Suppressor macrophage (primary cell): ENCODE results near the gene CERS6.

ENCODE experiments used
- DNase-seq, 4 experiments: peaks; one replicate each; pipeline ENCODE4 v3.0.0-alpha.2; 2020 to 2022

CERS6 gene

DNA sequence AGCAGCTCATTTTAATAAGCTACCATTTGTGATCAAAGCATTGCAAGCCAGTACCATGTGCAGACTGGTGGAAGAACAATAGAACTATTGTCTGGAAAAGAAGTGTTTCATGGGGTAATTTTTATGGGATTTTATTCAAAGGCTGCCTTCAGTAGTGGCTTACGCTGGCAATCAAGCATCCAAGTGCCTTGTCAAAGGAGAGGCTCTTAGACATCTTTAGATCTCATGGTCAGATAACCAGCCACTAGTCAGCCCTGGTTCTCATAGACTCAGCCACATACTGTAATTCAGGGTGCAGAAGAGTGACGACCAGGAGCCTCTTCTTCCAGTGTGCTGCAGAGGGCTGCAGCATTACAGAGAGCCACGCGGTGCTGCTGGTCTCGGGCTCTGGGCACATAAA lies 247.9 kb downstream of the CERS6 start:
- no peak for DNase-seq

DNA sequence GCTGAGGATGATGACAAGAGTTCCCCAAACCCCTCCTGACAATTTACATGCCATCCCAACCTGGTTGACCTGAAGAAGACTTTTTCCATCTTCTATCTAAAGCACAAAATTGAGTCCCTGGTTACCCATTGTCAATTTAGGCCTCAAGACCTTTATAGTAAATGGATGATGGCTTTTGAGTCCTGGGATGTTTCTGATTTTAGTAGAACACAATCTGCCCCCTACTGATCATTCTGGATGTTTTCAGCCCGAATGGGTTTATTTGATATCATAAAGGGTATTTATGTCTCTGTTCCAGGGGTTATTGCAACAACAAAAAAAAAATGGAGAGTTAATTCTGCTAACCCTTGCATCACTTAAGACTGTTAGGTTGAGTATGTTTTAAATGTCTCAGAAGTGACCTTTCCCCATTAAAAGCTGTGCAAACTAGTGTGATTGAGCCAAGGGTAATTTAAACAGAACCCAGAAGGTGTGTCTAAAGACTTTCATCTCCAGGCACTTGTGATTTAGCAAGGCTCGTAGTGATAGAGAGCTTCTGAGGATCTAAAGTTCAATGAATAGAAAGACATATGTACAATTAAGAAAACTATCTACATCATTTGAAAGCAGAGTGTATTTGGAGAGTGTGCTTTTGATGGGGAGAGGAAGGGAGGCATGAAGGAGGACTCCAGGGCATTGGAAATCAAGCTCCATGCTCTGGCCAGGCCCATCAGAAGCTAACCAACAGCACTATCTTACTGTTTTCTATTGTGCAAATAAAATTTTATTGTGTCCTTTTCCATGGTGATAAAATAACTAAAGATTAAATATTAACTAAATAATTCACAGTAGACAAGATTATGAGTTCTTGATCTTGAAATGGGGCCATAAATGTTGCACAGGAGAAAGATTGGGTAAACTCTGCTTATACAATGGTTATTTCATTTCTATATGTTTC lies 249.7 kb downstream of the CERS6 start:
- peak in 3 of 4 experiments; percentile 10 to 48 (median 35) for DNase-seq

DNA sequence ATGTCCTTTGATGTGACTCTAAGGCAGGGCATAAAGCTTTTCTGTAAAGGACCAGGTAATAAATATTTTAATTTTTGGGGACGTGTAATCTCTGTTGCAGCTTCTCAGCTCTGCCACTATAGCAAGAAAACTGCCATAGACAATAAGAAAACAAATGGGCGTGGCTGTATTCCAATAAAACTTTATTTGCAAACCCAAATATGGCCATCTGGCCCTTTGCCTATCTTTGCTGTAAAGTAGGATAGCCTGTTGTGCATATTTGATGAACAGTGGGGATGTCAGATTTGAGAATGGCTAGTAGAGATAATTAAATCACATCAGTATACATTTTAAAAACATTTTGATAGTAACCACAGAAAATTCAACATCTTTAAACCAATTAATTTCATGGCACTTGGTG lies 250.7 kb downstream of the CERS6 start:
- no peak for DNase-seq

DNA sequence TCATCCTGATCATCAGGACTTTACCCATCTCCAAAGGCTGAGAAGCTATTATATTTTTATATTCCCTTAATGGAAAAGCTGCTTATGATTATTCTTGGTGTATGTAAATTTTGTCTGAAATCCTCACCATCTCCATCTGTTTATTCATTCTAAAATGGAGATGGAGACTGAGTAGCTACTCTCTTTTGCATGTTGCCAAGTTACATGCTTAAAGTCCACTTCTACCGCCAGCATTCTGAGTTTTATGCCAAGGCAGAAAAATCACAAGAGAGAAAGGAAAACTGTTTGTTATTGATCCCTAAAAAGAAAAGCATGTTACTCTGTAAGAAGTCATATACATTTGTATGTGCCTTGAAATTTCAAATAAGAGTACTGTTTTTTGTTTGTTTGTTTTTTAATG lies 252.0 kb downstream of the CERS6 start:
- DNase-seq = no peak

DNA sequence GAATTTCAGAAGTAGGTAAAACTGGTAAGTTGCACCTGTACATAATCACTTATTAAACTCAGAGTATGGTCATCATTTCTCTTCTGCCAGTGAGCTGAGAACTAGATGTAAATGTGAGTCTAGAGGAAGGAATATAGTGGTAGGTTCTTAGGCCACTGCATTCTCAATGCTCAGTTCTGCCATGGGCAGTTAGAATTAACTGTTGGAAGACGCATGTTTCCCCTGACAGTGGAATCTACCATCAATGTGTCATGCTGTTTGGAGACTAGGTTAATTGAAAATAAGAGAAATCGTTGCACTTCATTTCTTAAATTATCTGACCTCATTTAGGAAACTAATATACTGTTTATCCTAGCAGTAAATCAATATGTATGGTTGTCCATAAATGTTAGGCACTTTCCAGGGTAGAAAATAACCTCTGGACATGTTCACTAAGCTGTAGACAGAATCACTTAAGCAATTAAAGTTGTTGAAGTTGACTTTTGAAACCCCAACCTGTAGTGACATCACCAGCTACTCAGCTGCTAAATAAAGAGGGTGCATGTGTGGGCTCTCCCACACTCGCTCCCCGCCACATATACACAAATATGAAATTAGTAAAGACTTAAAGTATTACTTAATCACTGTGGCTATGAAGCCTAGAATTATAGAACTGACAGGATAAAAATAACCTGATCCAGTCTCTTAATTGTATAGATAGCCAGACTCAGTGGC lies 254.8 kb downstream of the CERS6 start:
- DNase-seq = peak; percentile 50 to 74 (median 72)

DNA sequence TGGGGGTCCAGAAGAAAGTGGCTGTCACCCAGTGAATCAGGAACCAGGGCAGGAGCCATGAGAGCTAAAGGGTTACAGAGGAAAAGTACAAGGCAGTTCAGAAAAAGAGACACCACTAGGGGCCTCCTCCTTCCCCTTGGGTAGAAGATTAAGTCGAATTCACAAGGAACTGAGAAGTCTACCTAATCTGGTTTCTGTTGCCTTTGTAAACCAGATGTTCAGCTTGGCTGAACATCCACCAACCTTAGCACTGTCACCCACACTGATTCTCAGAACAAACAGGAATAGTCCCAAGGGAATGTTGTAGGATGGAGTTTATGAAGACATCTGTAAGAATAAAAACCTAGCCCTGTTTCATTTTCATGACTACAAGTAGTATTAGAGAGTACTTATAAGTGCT lies 256.0 kb downstream of the CERS6 start:
- DNase-seq = peak in 3 of 4 experiments; percentile 11 to 29 (median 17)

DNA sequence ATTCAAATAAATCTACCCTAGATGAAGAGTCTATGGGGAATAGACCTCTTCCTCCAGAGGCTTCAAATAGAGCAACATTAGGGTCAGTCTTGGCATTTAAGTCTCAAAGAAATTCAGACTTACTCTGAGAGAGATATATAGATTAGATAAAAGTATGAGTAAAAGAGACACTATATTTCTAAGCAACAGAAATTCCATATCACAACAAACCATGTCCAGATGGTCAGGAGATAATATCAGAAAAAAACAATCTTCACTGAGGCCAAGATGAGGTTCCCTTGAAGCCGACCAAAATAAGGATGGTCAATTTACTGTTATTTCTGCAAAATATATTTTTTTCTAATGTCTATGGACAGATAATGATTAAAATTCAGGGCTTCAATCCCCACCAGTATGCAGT lies 257.3 kb downstream of the CERS6 start:
- no peak for DNase-seq

DNA sequence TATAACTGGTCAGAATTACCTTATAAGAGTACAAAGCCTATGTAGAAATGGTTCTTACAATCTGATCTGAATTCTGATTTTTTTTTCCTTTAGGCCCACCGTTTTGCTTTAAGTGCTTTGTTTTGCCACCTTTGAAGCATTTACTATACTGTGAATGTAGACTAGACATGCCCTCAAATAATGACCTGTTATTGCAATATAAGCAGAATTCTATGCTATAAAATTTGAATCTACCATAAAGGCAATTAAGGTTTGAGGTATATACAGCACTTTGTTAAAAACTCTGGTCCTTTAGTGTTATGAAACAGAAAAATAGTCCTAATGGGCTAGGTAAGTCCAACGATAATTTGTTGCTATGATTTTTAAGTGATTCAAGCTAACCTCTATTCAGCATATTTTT lies 259.8 kb downstream of the CERS6 start:
- DNase-seq = no peak

DNA sequence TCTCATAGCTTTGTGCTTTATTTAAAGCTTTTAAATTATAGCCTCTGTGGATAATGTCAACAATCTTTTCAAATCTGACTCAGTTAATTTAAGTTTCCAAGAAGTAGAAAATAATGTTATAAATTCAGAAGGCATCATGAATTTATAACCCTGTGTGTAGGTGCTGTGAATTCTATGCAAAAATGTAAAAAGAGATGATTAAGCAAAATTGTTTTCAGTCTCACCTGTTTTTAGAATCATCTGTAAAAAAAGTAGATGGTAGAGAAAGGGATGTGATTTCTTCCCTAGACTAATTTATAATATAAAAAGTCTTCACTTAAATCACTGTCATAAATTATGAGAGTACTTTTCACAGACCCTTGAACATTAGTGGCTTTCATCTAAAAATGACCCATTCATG lies 260.8 kb downstream of the CERS6 start:
- no peak for DNase-seq

DNA sequence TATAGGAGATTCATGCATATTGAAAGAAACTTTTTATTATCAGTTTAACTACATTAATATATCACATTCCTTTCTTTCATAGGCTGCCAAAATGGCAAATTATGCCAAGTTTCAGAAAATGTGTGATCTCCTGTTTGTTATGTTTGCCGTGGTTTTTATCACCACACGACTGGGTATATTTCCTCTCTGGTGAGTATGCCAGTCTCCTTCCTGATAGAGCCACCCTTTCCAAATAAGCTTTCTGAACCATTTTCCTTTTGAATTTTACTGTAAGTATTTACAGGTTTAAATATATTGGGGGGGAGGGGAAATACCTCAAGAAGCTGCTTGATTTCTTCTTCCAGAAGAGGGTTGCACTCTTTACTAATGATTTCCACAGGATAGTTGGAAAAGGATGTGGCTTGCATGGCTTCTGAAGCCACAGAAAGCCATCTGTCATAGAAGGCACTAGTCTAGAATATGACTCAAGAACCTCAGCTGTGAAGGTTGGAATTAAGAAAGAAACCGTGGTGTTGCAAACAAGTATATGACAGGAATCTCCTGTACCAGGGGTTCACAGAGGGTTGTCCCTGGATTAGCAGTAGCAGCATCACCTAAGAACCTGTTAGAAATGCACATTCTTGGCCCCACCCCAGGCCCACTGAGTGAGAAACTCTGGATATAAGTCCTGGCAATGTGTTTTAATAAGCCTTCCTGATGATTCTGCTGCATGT lies 261.9 kb downstream of the CERS6 start:
- no peak for DNase-seq

DNA sequence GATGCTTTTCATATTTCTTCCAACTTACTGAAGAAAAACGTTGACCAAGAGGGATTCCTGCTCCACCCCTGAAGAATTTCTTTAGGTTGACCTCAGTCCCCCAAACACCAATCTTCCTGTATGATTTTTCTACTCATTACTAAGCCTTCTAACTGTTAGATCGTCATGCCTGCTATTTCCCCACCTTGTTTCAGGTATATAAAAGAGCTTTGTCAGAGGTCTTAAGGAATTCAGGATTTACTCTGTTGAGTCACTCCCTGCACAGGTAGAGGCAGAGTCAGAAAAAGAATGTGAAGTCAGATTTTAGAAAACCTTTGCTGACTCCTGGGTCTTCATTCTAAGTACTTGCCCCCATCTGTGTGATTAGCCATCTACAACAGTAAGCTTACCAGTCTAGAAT lies 262.6 kb downstream of the CERS6 start:
- no peak for DNase-seq

DNA sequence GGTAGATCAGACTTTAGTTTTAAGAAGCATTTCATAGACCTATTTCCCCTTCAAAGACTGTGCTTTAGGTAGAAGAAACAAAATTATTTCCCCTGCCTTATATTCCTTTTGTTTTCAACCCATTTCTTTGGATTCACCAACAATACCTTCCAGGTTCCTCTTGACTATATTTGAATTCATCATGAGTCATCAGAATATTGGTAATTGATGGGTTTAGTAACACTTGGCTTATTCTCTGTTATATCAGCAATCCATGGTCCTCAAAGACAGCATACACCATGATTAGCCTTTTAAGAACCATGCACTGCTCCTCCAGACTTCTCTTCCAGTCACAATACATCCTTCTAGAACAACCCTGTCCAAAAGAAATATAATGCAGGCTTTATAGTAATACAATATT lies 263.4 kb downstream of the CERS6 start:
- no peak for DNase-seq

DNA sequence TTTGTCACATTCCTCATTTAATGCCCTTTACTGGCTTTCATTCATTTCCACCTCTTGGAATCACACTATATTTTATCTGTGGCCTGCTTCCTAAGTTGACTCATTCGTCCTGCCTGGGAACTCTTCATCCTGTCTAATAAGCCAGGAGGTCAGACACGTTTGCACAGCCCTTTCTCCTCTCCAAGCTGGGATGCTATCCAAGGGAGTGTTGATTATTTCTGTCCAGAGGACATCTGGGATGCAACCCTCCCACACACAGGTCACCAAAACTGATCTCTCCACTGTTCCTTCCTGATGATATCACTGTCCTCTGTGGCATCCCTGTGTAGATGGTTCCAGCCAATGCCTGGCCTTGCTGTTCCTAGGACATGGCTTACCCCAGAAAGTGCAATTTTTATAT lies 266.5 kb downstream of the CERS6 start:
- DNase-seq = no peak

DNA sequence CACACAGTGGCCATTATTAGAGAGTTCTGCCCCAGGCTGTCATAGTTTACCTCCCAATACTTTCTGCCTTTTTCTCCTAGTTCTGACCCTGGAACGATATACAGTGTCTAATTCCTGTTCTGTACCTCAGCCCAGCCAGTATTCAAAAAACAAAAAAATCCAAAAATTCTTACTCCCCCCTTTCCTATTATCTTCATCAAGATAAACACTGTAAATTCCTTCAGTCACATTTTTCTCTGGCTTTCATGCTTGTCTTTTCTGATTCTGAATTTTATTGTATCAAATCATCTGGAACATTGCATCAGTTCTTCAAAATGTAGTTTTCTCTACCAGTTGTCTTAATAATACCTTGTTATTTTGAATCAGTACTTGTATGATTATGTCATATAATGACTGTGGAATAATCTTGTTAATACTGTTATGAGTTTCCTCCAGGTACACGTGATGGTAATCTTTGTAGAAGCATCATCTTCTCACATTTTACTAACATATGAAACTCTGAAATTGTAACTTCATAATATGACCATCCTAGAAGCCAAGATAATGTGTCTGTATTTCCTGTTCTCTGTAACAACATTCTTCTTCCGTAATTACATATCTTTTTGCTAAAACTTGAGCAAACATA lies 267.3 kb downstream of the CERS6 start:
- DNase-seq = no peak

DNA sequence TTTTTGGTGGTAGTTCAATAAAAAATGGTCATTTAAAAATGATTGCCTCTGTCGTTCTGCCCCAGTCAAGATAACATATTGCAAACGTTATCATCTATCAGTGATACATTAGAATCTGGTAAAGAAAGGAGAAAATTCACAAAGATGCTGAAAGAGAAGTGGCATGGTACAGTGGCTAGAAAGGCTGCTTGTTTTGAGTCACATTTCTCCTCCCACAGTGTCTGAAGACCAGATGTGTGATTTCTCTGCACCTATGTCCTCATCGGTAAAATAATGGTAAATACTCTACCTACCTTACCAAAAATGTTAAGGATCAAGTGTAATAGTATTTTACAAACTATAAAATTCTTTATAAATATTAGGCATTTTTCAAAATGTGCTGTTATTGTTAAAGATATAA lies 270.3 kb downstream of the CERS6 start:
- no peak for DNase-seq

DNA sequence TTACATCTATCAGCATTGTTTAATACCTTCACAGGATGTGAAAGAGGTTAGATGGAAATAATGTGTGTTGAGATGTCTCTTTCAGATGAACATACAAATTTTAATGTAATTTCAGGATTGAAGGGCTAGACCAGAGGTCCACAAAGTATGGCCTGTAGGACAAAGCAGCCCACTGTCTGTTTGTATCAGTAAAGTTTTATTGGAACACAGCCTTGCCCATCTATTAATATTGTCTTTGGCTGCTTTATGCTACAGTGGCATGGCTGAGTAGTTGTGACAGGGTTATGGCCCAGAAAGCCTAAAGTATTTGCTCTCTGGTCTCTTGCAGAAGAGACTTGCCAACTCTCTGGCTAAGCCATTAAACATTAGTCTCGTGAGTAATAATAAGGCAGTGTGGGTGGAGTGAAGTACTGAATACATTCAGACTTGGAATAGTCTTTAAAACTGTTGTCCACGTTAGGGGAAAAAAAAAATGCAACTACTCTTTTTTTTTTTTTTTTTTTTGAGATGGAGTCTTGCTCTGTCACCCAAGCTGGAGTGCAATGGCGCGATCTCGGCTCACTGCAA lies 271.9 kb downstream of the CERS6 start:
- no peak for DNase-seq

DNA sequence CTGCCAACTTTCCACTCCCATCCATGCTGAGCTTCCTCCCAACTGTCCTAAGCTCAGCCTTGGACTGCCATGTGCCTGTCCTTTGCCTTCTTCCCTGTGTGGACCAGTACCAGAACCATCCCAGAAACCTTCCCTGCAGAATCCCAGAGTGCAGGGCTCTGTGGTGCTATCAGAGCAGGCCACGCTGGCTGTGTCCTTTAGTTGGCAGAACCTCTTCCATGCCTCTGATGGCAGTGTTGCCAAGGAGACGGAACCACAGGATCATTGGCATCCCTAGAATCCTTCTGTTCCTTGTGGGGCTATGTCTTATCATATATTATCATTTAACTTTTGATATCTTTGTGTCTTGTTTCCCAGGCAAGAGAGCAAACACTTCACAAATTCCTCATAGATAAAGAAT lies 273.4 kb downstream of the CERS6 start:
- DNase-seq = no peak

DNA sequence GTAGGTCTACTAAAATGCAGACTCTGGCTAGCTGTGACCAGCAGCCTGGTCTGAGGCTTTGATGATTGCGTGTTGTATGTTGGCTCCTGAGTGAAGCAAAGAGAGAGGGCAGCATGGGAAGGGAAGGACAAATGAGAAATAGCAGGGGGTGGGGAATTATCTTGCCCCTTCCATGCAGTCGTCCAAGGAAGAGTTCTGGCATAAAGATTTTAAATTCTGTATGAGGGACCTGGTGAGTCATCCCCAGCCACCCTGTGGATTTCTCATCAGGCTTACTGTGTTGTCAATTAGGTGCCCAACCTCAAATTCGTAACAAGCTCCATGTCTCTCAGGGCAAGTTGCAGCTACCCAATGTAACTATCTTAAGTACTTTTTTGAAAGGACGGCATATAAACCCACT lies 274.3 kb downstream of the CERS6 start:
- DNase-seq = no peak

DNA sequence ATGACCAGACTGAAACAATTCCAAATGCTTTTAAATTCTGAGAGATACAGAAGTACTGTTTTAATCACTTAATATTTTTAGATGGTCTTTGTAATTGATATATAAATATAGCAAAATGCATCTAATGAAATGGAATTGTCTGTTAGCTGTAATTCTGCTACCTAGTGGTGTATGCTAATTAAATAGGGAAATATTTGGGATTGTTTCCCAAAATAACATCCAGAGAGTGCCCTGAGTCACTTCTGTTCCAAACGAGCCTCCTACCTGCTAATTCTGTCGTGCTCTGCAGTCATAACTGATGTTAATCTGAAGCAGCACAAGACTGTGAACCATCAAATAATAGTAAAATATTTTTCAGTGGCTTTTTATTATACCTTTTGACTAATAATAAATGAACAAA lies 274.9 kb downstream of the CERS6 start:
- DNase-seq = no peak

DNA sequence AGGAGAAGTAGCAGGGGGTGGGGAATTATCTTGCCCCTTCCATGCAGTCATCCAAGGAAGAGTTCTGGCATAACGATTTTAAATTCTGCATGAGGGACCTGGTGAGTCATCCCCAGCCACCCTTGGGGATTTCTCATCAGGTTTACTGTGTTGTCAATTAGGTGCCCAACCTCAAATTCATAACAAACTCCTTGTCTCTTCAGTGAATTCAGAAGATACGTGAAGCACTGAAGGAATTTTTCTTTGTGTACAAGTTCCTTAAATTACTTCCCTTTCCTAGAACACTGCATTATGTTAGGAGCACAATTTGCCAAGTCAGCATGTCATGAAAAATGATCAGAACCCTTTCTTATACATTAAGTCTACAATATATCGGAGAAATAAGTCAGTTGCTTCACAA lies 275.5 kb downstream of the CERS6 start:
- DNase-seq = peak; percentile 24 to 75 (median 56)

DNA sequence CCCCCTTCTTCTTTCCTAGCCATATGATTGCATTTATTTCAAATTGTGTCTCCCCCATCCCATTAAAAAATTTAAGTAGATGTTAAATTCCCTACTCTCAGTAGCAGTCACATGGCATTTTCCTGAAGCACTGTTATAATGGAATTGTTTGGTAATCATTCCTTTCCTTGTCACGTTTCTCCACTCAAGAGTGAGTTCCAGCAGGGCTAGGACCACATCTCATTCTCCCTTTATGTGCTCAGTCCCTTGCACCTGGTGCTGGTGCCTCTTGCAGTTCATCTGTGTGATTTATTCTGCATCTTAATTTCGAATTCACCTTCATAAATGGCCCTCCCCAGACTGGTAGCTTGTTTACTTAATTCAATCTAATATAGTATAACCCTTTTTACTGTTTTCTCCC lies 276.0 kb downstream of the CERS6 start:
- DNase-seq = no peak

DNA sequence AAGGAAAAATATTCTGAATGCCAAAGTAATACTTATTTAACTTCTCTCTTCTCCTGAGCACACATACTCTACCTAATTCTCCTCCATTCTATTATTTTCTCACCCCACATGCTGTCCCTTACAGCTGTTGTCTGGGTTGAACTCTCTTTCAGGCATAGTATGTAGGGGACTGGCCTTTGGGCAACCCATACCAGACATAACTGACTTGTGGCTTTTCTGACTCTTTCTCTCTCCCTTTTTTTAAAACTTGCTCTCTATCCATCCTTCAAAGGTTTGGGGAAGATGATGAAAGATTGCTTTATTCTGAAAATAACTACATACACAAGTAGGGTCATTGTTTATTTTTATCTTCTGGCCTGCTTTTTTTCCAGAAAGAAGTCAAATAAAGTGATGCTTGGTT lies 276.4 kb downstream of the CERS6 start:
- no peak for DNase-seq
